Stimulated activated naive CD8-positive, alpha-beta T cell treated with anti-CD3 and anti-CD28 coated beads, Interleukin-15, Interleukin-2, amounts not matched to agents 100 U/mL and 50 U/mL, for 24 hours (primary cell): ENCODE results near the gene IL1F10.

ENCODE experiments used
- ATAC-seq: fragments of 150-1000 bp; cut with Tn5 transposase; one replicate; pipeline ENCODE4 v1.10.0; 2021
- DNase-seq: peaks from one replicate; pipeline ENCODE4 v3.0.0; 2021

The IL1F10 gene

GRCh38 chr2:113058998-113059960, 8.5 kb upstream of the IL1F10 start, which contains the start of gene IL36RN:
IL36RN (plus strand) TSS chr2:113059198; CDS start chr2:113059439, 241 bp downstream.
- no peak for ATAC-seq
- no peak for DNase-seq

- DNase-seq (no peak), ATAC-seq (no peak)
Measured at GRCh38 chr2:113060396-113060795, 7.4 kb upstream of the IL1F10 start.

- DNase-seq: no peak
- ATAC-seq: no peak
Measured at GRCh38 chr2:113060796-113061195, 7.0 kb upstream of the IL1F10 start.

GRCh38 chr2:113061241-113061640, 6.5 kb upstream of the IL1F10 start:
- ATAC-seq (no peak), DNase-seq (no peak)

GRCh38 chr2:113061896-113062770, 5.6 kb upstream of the IL1F10 start:
- ATAC-seq: no peak

GRCh38 chr2:113064281-113064680, 3.5 kb upstream of the IL1F10 start:
- DNase-seq (no peak), ATAC-seq (no peak)

More at GRCh38 chr2:113061896-113062770, 5.6 kb upstream of the IL1F10 start:
- no peak for DNase-seq

- no peak for DNase-seq
- no peak for ATAC-seq
Measured at GRCh38 chr2:113064898-113065297, 2.9 kb upstream of the IL1F10 start.

- DNase-seq (no peak), ATAC-seq (no peak)
Measured at GRCh38 chr2:113068249-113068648, 479 bp downstream of the IL1F10 start.

GRCh38 chr2:113068706-113069485, 1.1 kb downstream of the IL1F10 start:
- DNase-seq (no peak), ATAC-seq (no peak)

- DNase-seq (no peak), ATAC-seq (no peak)
Measured at GRCh38 chr2:113069676-113070605, 2.2 kb downstream of the IL1F10 start.

GRCh38 chr2:113070606-113070975, 2.8 kb downstream of the IL1F10 start:
- DNase-seq (no peak), ATAC-seq (no peak)

GRCh38 chr2:113072584-113072983, 4.8 kb downstream of the IL1F10 start:
- DNase-seq: no peak
- no peak for ATAC-seq

GRCh38 chr2:113073325-113073834, 5.6 kb downstream of the IL1F10 start:
- ATAC-seq (no peak), DNase-seq (no peak)

- DNase-seq (no peak), ATAC-seq (peak; percentile 60)
Measured at GRCh38 chr2:113075030-113075429, 7.3 kb downstream of the IL1F10 start.

- ATAC-seq (no peak), DNase-seq (no peak)
Measured at GRCh38 chr2:113075600-113075999, 7.8 kb downstream of the IL1F10 start.

- DNase-seq (no peak), ATAC-seq (no peak)
Measured at GRCh38 chr2:113076954-113077669, 9.3 kb downstream of the IL1F10 start.

- DNase-seq: no peak
- no peak for ATAC-seq
Measured at GRCh38 chr2:113077921-113078320, 10.2 kb downstream of the IL1F10 start.

- no peak for DNase-seq
- no peak for ATAC-seq
Measured at GRCh38 chr2:113078350-113078839, 10.6 kb downstream of the IL1F10 start.

GRCh38 chr2:113079131-113079530, 11.4 kb downstream of the IL1F10 start:
- no peak for DNase-seq
- ATAC-seq: no peak

GRCh38 chr2:113080134-113080533, 12.4 kb downstream of the IL1F10 start:
- no peak for ATAC-seq
- DNase-seq: peak; percentile 64
